Stimulated activated CD4-positive, alpha-beta T cell treated with anti-CD3 and anti-CD28 coated beads, Interleukin-4, amount 100 ng/mL, for 24 hours (primary cell): ENCODE data around the gene CLDN9.
"Not testable (repeated sequence)": the region's sequence is repeated elsewhere in the genome, so short reads cannot be mapped to it uniquely, and the experiment has no call there.

ENCODE experiments used
- DNase-seq: peaks from one replicate; pipeline ENCODE4 v3.0.0-alpha.2; 2020

The CLDN9 gene

GRCh38 chr16:3035972-3036725 lies 23.4 kb downstream of the CLDN9 start:
- no peak for DNase-seq

- DNase-seq, result no peak
These were observed 24.1 kb downstream of the CLDN9 start, which contains the start of gene BICDL2 for GRCh38 chr16:3036726-3037315. Gene BICDL2 (minus strand): TSS chr16:3036944. CDS start chr16:3035496, 1,448 bp downstream.

GRCh38 chr16:3038256-3038655 lies 25.5 kb downstream of the CLDN9 start:
- DNase-seq, result no peak

GRCh38 chr16:3038896-3039295 lies 26.2 kb downstream of the CLDN9 start:
- DNase-seq, result no peak

GRCh38 chr16:3042376-3042775 lies 29.7 kb downstream of the CLDN9 start:
- DNase-seq, result no peak

- DNase-seq, result no peak
These were observed 32.0 kb downstream of the CLDN9 start for GRCh38 chr16:3044708-3045107.

- DNase-seq, result no peak
These were observed 33.3 kb downstream of the CLDN9 start, which contains the start of gene MMP25 for GRCh38 chr16:3045758-3046640. Gene MMP25 (plus strand): TSS chr16:3046561. CDS start chr16:3046918, 357 bp downstream.

- no peak for DNase-seq
These were observed 34.1 kb downstream of the CLDN9 start for GRCh38 chr16:3046641-3047386.

GRCh38 chr16:3047387-3047720 lies 34.6 kb downstream of the CLDN9 start:
- DNase-seq, result no peak

GRCh38 chr16:3049921-3050481 lies 37.3 kb downstream of the CLDN9 start:
- no peak for DNase-seq

- no peak for DNase-seq
These were observed 37.8 kb downstream of the CLDN9 start for GRCh38 chr16:3050487-3050886.

- no peak for DNase-seq
These were observed 38.3 kb downstream of the CLDN9 start for GRCh38 chr16:3051009-3051408.

GRCh38 chr16:3051494-3051893 lies 38.8 kb downstream of the CLDN9 start:
- DNase-seq, result no peak

- DNase-seq, result not testable (repeated sequence)
These were observed 40.0 kb downstream of the CLDN9 start for GRCh38 chr16:3052571-3053329.

- DNase-seq, result not testable (repeated sequence)
These were observed 40.6 kb downstream of the CLDN9 start for GRCh38 chr16:3053330-3053710.

GRCh38 chr16:3054965-3055733 lies 42.4 kb downstream of the CLDN9 start:
- DNase-seq, result no peak

- not testable (repeated sequence) for DNase-seq
These were observed 43.0 kb downstream of the CLDN9 start for GRCh38 chr16:3055734-3056115.

GRCh38 chr16:3056336-3057180 lies 43.8 kb downstream of the CLDN9 start:
- no peak for DNase-seq

GRCh38 chr16:3057181-3058138 lies 44.7 kb downstream of the CLDN9 start:
- no peak for DNase-seq
